PC-3 (cell line): ENCODE measurements around the gene USHBP1. TPM values are rescaled to one million over a fixed set of nuclear protein-coding genes. Genes with fewer than 3 reads are reported as not detected.
A peak's percentile ranks its signal among the peaks of the same experiment; 100 is the strongest.

Source experiments
- ATAC-seq: fragments of 200-7000 bp; cut with Tn5 transposase; 2 replicates; pipeline ENCODE4 v1.9.1; 2020; ENCODE audit warnings: mild to moderate bottlenecking, moderate library complexity
- BruUV-seq: library from RNA; stranded (reverse); fragments of 400-500 nt; replicated peaks from 2 replicates; lab custom pipeline; 2021; lab: Mats Ljungman, UMichigan
- CTCF ChIA-PET: fragments of 300-600 bp; sonication (Branson Sonifier 250); formaldehyde crosslinking; loops from one replicate; lab custom pipeline; 2022; ENCODE audit warnings: antibody characterized with exemption; lab: Charles Lee
- POLR2A ChIA-PET: fragments of 300-600 bp; sonication (Branson Sonifier 250); formaldehyde crosslinking; loops from one replicate; lab custom pipeline; 2022; ENCODE audit warnings: antibody characterized with exemption; ENCODE audit not compliant: unreplicated experiment; lab: Charles Lee
- DNase-seq: peaks from one replicate; pipeline ENCODE4 v3.0.0-alpha.2; 2015
- H2AFZ ChIP-seq: fragments of 300-600 bp; sonication (generic); 2 replicates; pipeline ENCODE4 v1.6.0; 2016; ENCODE audit warnings: antibody characterized with exemption, low read length
- H3F3A ChIP-seq: fragments of 300-600 bp; sonication (generic); one replicate; pipeline ENCODE4 v1.6.0; 2017; ENCODE audit warnings: antibody characterized with exemption, low read length, control low read depth, mild to moderate bottlenecking; ENCODE audit not compliant: unreplicated experiment
- H3K27ac ChIP-seq: fragments of 300-600 bp; sonication (generic); 2 replicates; pipeline ENCODE4 v1.5.1; 2016; ENCODE audit warnings: mild to moderate bottlenecking, low read length
- H3K27me3 ChIP-seq: fragments of 300-600 bp; sonication (generic); 2 replicates; pipeline ENCODE4 v1.6.1; 2016; ENCODE audit warnings: low read length, mixed read lengths
- H3K36me3 ChIP-seq: fragments of 300-600 bp; sonication (generic); 2 replicates; pipeline ENCODE4 v1.6.1; 2016; ENCODE audit warnings: low read depth, mixed run types, low read length, mixed read lengths
- H3K4me1 ChIP-seq: fragments of 300-600 bp; sonication (generic); 2 replicates; pipeline ENCODE4 v1.5.1; 2016; ENCODE audit warnings: low read length; ENCODE audit not compliant: insufficient read depth
- H3K4me2 ChIP-seq: fragments of 300-600 bp; sonication (generic); 2 replicates; pipeline ENCODE4 v1.6.0; 2016; ENCODE audit warnings: low read length
- H3K4me3 ChIP-seq: fragments of 300-600 bp; sonication (generic); 2 replicates; pipeline ENCODE4 v1.5.1; 2016; ENCODE audit warnings: mild to moderate bottlenecking, low read length, mixed read lengths
- H3K79me2 ChIP-seq: fragments of 300-600 bp; sonication (generic); 2 replicates; pipeline ENCODE4 v1.6.1; 2017; ENCODE audit warnings: low read length, mixed read lengths
- H3K9ac ChIP-seq: fragments of 300-600 bp; sonication (generic); 2 replicates; pipeline ENCODE4 v1.6.0; 2016; ENCODE audit warnings: mild to moderate bottlenecking, low read length
- H3K9me2 ChIP-seq: fragments of 300-600 bp; sonication (generic); replicated peaks from 2 replicates; pipeline ENCODE4 v1.6.1; 2016; ENCODE audit warnings: mixed run types, low read length, mixed read lengths
- H3K9me3 ChIP-seq: fragments of 300-600 bp; sonication (generic); 2 replicates; pipeline ENCODE4 v1.6.1; 2016; ENCODE audit warnings: low read length, mixed read lengths
- H4K20me1 ChIP-seq: fragments of 300-600 bp; sonication (generic); 2 replicates; pipeline ENCODE4 v1.6.1; 2016; ENCODE audit warnings: low read length, mixed read lengths
- CTCF ChIP-seq: fragments of 300-600 bp; sonication (generic); conservative IDR thresholded peaks from 2 replicates; pipeline ENCODE4 v1.5.1; 2017; ENCODE audit warnings: antibody characterized with exemption, low read depth, mild to moderate bottlenecking, low read length
- EZH2 ChIP-seq: fragments of 300-600 bp; sonication (generic); IDR thresholded peaks from one replicate; pipeline ENCODE4 v1.6.1; 2017; ENCODE audit warnings: antibody characterized with exemption, mild to moderate bottlenecking, low read length; ENCODE audit not compliant: unreplicated experiment
- EZH2phosphoT487 ChIP-seq: fragments of 300-600 bp; sonication (generic); IDR thresholded peaks from 2 replicates; pipeline ENCODE4 v1.6.1; 2018; ENCODE audit warnings: mild to moderate bottlenecking, antibody characterized with exemption, low read length, borderline replicate concordance
- intact Hi-C: fragments of 100-400 bp; cut with micrococcal nuclease; formaldehyde crosslinking; loops from 2 replicates; pipeline ENCODE4 v1.9.0; 2023
- total RNA-seq: library from RNA; depleted of rRNA; stranded (reverse); fragments of >200 nt; gene quantifications from 2 replicates; pipeline ENCODE4 v1.2.3, GENCODE V29; 2014

Gene USHBP1
- total RNA-seq, 1 experiment from 2014 or later: not detected

DNA sequence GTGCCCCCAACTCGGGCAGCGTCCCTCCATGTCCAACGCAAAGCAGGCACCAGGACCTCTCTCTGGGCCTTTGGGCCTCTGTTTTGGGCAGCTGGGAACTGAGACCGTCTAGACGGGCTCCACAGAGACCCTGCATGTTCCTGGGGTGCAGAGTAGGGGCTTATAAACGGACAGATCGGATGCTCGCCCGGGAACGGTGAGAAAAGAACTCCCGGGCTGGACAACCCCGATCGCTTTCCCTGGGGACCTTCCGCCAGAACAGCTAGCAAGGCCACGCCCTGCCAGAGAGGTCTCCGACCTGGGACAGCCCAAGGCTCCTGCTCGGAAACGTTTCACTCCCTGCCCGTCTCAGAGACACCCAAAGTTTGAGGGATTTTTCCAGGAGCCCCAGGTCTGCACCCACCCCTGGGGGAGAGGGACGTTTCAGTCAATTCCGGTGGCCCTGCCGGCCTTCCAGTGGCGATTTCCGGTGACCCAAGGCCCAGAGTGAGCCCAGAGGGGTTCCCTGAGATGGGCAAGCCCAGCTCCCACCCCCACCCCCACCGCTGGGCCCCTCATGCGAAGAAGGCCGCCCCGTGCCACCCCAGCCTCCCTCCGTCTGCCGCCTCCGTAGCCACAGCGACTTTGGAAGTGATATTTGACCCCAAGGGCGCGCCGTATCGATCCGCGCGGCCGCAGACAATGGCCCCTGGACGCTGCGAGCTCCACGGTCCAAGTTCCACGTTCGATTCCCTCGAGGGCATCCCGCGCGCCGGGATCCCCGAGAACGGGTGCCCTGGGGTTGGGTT lies 20.5 kb downstream of the USHBP1 start:
- Histone ChIP-seq H3F3A (no peaks in the 10 kb centered on the region), H3K27me3 (no peaks in the 10 kb centered on the region), H2AFZ (peak overlapping the region; percentile 67), H3K4me3 (peak overlapping the region; percentile 84), H3K9me3 (no peaks in the 10 kb centered on the region), H3K4me2 (peak overlapping the region; percentile 95), H3K27ac (no peak overlapping the region; the same call in 1 of the 2 replicates), H3K79me2 (peaks cover 55% of the 10 kb centered on the region), H4K20me1 (peaks cover 13% of the 10 kb centered on the region), H3K9ac (peak overlapping the region; percentile 70), H3K9me2 (no peaks in the 10 kb centered on the region), H3K4me1 (peaks cover 24% of the 10 kb centered on the region), H3K36me3 (no peaks in the 10 kb centered on the region)
- ATAC-seq (peak; percentile 52), DNase-seq (peak; percentile 42)
- ChIA-PET CTCF (interaction anchor here (0.7 to 0.8 kb wide), 2 partner anchors 8 to 19 kb away, joined by 4 to 5 read pairs; no protein-coding TSS in a partner anchor), POLR2A (no interaction called here)
- TSS peak; percentile 35 for BruUV-seq
- intact Hi-C loops: no loop called here
- TF ChIP-seq EZH2 (no peak), CTCF (no peak), EZH2phosphoT487 (no peak)

DNA sequence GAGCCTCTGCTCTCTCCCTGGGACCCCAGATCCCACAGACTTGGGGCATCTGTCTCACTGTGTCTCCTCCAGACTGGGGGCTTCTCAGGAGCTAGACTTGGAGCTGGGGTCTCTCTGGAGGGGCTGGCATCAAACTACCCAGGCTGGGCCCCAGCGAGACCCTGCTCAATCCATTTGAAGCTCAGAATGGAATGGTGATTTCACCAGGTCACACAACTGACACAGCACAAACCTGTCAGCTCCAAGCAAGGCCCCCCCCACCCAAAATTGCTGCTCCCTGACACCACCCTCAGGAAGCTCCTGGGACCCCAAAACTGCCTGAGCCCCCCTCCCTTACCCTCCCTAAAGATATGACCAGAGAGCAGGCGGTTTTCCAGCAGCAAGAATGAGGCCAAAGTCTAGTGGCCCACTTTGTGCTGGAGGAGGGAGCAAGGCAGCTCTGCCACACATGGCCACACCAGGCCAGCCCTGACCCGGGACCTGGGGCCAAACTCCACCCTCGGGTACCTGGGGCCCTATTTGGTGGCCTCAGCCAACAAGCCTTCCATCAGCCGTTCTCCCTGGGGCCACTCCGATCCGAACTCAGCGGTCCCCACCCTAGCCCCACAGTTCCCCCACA lies 21.2 kb downstream of the USHBP1 start:
- TF ChIP-seq EZH2phosphoT487 (no peak), EZH2 (no peak), CTCF (no peak)
- Histone ChIP-seq H3K27ac (no peak overlapping the region; the same call in 1 of the 2 replicates), H3K36me3 (peaks cover 5% of the 10 kb centered on the region; the same call in 1 of the 2 replicates), H3K4me1 (peaks cover 17% of the 10 kb centered on the region), H3K4me2 (peak overlapping the region; percentile 95), H3K9ac (peak overlapping the region; percentile 70), H3F3A (no peaks in the 10 kb centered on the region), H3K4me3 (peak overlapping the region; percentile 84), H3K79me2 (peaks cover 55% of the 10 kb centered on the region), H3K9me3 (no peaks in the 10 kb centered on the region), H3K27me3 (no peaks in the 10 kb centered on the region), H3K9me2 (no peaks in the 10 kb centered on the region), H2AFZ (peak overlapping the region; percentile 67), H4K20me1 (peaks cover 13% of the 10 kb centered on the region)
- DNase-seq (no peak), ATAC-seq (no peak)
- intact Hi-C loops: no loop called here
- CTCF ChIA-PET: interaction anchor here (0.7 to 0.8 kb wide), 2 partner anchors 8 to 18 kb away, joined by 4 to 5 read pairs; no protein-coding TSS in a partner anchor
- no TSS peak for BruUV-seq
- POLR2A ChIA-PET: no interaction called here
